ENCODE measurements around the gene AGRN. TPM values are rescaled to one million over a fixed set of nuclear protein-coding genes. Genes with fewer than 3 reads are reported as not detected.

AGRN gene
- total RNA-seq, 1 experiment from 2014 or later = 134 TPM

DNA sequence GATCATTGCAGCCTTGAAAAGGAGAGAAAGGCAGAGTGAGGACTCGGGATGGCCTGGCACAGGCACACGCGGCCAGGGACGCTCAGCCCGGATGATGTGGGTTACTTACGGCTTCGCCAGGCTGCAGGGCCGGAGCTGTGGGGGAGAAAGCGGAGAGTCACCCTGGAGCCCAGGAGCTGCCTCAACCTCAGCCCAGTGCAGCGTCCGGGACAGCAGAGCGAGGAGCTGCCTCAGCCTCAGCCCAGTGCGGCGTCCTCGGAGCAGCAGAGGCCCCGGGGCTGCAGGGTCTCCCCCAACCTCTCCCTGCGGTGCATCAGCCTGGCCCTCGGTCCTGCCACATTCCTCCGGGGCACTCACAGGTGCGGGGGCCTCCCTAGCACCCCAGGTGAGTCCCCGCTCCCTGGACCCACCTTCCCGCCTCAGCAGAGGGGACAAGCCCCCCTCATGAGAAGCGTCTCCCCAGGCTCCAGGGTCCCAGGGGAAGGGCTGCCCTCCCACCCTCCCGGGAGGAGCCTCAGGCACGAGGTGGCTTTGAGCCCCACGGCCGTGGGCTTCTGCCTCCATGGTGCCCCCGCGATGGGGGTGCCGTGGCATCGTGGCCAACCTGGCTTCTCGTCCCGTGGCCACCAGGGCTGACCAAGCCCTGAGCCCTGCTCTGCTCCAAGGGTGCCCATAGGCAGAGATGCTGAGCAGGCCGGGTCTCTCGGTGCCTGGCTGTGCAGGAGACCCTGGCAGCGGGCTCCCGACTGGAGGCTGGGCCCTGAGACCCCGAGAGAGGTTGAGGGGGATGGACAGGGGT lies 64.7 kb downstream of the AGRN start:
- H3K79me2 ChIP-seq (ENCODE audit: insufficient read depth, low read length) = no peaks in the 10 kb centered on the region
- TF ChIP-seq, protein P1, sequence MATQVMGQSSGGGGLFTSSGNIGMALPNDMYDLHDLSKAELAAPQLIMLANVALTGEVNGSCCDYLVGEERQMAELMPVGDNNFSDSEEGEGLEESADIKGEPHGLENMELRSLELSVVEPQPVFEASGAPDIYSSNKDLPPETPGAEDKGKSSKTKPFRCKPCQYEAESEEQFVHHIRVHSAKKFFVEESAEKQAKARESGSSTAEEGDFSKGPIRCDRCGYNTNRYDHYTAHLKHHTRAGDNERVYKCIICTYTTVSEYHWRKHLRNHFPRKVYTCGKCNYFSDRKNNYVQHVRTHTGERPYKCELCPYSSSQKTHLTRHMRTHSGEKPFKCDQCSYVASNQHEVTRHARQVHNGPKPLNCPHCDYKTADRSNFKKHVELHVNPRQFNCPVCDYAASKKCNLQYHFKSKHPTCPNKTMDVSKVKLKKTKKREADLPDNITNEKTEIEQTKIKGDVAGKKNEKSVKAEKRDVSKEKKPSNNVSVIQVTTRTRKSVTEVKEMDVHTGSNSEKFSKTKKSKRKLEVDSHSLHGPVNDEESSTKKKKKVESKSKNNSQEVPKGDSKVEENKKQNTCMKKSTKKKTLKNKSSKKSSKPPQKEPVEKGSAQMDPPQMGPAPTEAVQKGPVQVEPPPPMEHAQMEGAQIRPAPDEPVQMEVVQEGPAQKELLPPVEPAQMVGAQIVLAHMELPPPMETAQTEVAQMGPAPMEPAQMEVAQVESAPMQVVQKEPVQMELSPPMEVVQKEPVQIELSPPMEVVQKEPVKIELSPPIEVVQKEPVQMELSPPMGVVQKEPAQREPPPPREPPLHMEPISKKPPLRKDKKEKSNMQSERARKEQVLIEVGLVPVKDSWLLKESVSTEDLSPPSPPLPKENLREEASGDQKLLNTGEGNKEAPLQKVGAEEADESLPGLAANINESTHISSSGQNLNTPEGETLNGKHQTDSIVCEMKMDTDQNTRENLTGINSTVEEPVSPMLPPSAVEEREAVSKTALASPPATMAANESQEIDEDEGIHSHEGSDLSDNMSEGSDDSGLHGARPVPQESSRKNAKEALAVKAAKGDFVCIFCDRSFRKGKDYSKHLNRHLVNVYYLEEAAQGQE (IDR thresholded peaks at IDR 0.05; ENCODE audit: low read depth) = no peak
- no peak for TF ChIP-seq YY1 (IDR thresholded peaks at IDR 0.05; ENCODE audit: extremely low read depth, insufficient replicate concordance, low read depth, low read length)
- no peak for TF ChIP-seq FOSL1 (IDR thresholded peaks at IDR 0.05; ENCODE audit: low read depth)
- TF ChIP-seq MAX (IDR thresholded peaks at IDR 0.05) = no peak
- TF ChIP-seq ZNF274 (IDR thresholded peaks at IDR 0.05; ENCODE audit: low read depth, low read length) = no peak
- TF ChIP-seq, protein P2, sequence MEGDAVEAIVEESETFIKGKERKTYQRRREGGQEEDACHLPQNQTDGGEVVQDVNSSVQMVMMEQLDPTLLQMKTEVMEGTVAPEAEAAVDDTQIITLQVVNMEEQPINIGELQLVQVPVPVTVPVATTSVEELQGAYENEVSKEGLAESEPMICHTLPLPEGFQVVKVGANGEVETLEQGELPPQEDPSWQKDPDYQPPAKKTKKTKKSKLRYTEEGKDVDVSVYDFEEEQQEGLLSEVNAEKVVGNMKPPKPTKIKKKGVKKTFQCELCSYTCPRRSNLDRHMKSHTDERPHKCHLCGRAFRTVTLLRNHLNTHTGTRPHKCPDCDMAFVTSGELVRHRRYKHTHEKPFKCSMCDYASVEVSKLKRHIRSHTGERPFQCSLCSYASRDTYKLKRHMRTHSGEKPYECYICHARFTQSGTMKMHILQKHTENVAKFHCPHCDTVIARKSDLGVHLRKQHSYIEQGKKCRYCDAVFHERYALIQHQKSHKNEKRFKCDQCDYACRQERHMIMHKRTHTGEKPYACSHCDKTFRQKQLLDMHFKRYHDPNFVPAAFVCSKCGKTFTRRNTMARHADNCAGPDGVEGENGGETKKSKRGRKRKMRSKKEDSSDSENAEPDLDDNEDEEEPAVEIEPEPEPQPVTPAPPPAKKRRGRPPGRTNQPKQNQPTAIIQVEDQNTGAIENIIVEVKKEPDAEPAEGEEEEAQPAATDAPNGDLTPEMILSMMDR (IDR thresholded peaks at IDR 0.05 in 2 of 3, conservative IDR thresholded peaks at IDR 0.05 in 1 of 3; ENCODE audit: borderline replicate concordance in 1 of 3, insufficient read depth in 1 of 3, low read depth in 2 of 3, low read length in 2 of 3) = no peak
- no peak for TF ChIP-seq SRF (IDR thresholded peaks at IDR 0.05; ENCODE audit: low read depth)
- no peak for TF ChIP-seq ELF1 (IDR thresholded peaks at IDR 0.05; ENCODE audit: borderline replicate concordance, low read depth)
- TF ChIP-seq POLR2A (IDR thresholded peaks at IDR 0.05; ENCODE audit: borderline replicate concordance, extremely low read depth, insufficient read depth, insufficient read length) = no peak
- no peak for TF ChIP-seq EGR1 (IDR thresholded peaks at IDR 0.05; ENCODE audit: low read depth)
- TF ChIP-seq POLR2AphosphoS5 (IDR thresholded peaks at IDR 0.05; ENCODE audit: low read depth, low read length) = no peak
- no peaks in the 10 kb centered on the region for H3K27me3 ChIP-seq (ENCODE audit: insufficient read depth, low read length)
- no peaks in the 10 kb centered on the region for H3K9me3 ChIP-seq (ENCODE audit: control insufficient read depth in 1 of 2, insufficient read depth in 1 of 2, low read depth in 1 of 2, low read length in 2 of 2)
- no peak overlapping the region for H3K27ac ChIP-seq (ENCODE audit: low read depth, low read length)
- H3K9ac ChIP-seq (ENCODE audit: low read length) = no peak overlapping the region
- RAD21 ChIA-PET (ENCODE audit: low non-redundant PET in 1 of 2, low total read pairs in 2 of 2, uncharacterized antibody in 2 of 2, unreplicated experiment in 2 of 2) = no interaction called here
- no peak overlapping the region for H3K4me3 ChIP-seq (replicated peaks in 1 of 2; ENCODE audit: low read depth in 1 of 2, low read length in 2 of 2)
- CTCF ChIA-PET = no interaction called here
- no peaks in the 10 kb centered on the region for H3K36me3 ChIP-seq (ENCODE audit: control insufficient read depth in 1 of 2, insufficient read depth in 2 of 2, low read length in 2 of 2)
- POLR2A ChIA-PET = no interaction called here
- H3K4me2 ChIP-seq (ENCODE audit: low read length) = no peak overlapping the region
- ATAC-seq = no peak
- H2AFZ ChIP-seq (ENCODE audit: low read depth, low read length, poor library complexity, severe bottlenecking) = no peak overlapping the region
- no peaks in the 10 kb centered on the region for H4K20me1 ChIP-seq (ENCODE audit: insufficient read depth)
- no TSS peak for BruUV-seq (replicated peaks)
- H3K9me2 ChIP-seq (ENCODE audit: insufficient read depth) = no peaks in the 10 kb centered on the region
- DNase-seq (ENCODE audit: low read depth, low spot score) = no peak
- H3K4me1 ChIP-seq (ENCODE audit: control insufficient read depth in 1 of 2, insufficient read depth in 2 of 2, low read length in 2 of 2) = peaks cover 6 to 13% of the 10 kb centered on the region in 2 experiments
- intact Hi-C loops (cut with micrococcal nuclease) = no loop called here

Data from HCT116 (cell line).